H1 (cell line): ENCODE data around the gene RPS6KL1. TPM values are rescaled to one million over a fixed set of nuclear protein-coding genes. Genes with fewer than 3 reads are reported as not detected.

ENCODE experiments used
- CTCF ChIA-PET: fragments of 300-600 bp; sonication (Branson Sonifier 250); formaldehyde crosslinking; loops from one replicate; lab custom pipeline; 2021; ENCODE audit not compliant: partially characterized antibody; lab: Charles Lee
- POLR2A ChIA-PET: fragments of 300-600 bp; sonication (Branson Sonifier 250); formaldehyde crosslinking; loops from one replicate; lab custom pipeline; 2021; ENCODE audit warnings: inconsistent platforms; ENCODE audit not compliant: partially characterized antibody; lab: Charles Lee
- DNase-seq, 2 experiments: peaks; one replicate each; pipeline versions ENCODE4 v3.0.0 to v3.0.0-alpha.2; 2010 to 2022; ENCODE audit warnings: low spot score in 2 of 2, low read depth in 1 of 2, mixed read lengths in 1 of 2
- FAIRE-seq: peaks from 2 replicates; lab custom pipeline; 2011; peaks lifted over from hg19 to GRCh38; lab: Jason Lieb, UNC
- H2AFZ ChIP-seq: 2 replicates; pipeline ENCODE4 v1.8.1; 2012; ENCODE audit warnings: low read length, inconsistent platforms
- H2AK5ac ChIP-seq: 2 replicates; pipeline ENCODE4 v1.6.1; 2013; ENCODE audit warnings: low read depth, low read length
- H2BK120ac ChIP-seq: replicated peaks from 2 replicates; pipeline ENCODE3; 2013; ENCODE audit warnings: low read depth, low read length, inconsistent platforms
- H2BK12ac ChIP-seq: 2 replicates; pipeline ENCODE4 v1.6.1; 2013; ENCODE audit warnings: low read depth, low read length
- H2BK15ac ChIP-seq: 2 replicates; pipeline ENCODE4 v1.6.1; 2013; ENCODE audit warnings: low read length
- H2BK20ac ChIP-seq: 2 replicates; pipeline ENCODE4 v1.6.1; 2013; ENCODE audit warnings: low read length
- H2BK5ac ChIP-seq: 2 replicates; pipeline ENCODE4 v1.6.1; 2013; ENCODE audit warnings: low read depth, low read length
- H3K14ac ChIP-seq: 2 replicates; pipeline ENCODE4 v1.6.1; 2013; ENCODE audit warnings: inconsistent platforms; ENCODE audit not compliant: insufficient read length
- H3K18ac ChIP-seq: 2 replicates; pipeline ENCODE4 v1.6.1; 2013; ENCODE audit warnings: low read length; ENCODE audit errors: extremely low read depth
- H3K23ac ChIP-seq: 2 replicates; pipeline ENCODE4 v1.6.1; 2013; ENCODE audit warnings: inconsistent platforms; ENCODE audit not compliant: insufficient read length
- H3K23me2 ChIP-seq: 2 replicates; pipeline ENCODE4 v1.6.1; 2013; ENCODE audit warnings: low read depth, low read length
- H3K27ac ChIP-seq: 2 replicates; pipeline ENCODE4 v1.6.1; 2011; ENCODE audit warnings: low read depth, low read length, inconsistent platforms
- H3K27me3 ChIP-seq, 4 experiments: replicated peaks in 1 of 4; 1 replicate in 1 of 4; 2 replicates in 3 of 4; pipeline versions ENCODE4 v1.6.1 to v1.8.1; 2011 to 2013; ENCODE audit warnings: low read length in 3 of 4, mild to moderate bottlenecking in 3 of 4, inconsistent platforms in 2 of 4, mixed read lengths in 2 of 4, moderate library complexity in 1 of 4; ENCODE audit not compliant: control insufficient read depth in 3 of 4, insufficient read depth in 3 of 4; ENCODE audit errors: extremely low read depth in 1 of 4
- H3K36me3 ChIP-seq, 4 experiments: 2 replicates each; pipeline versions ENCODE4 v1.6.1 to v1.8.1; 2011 to 2013; ENCODE audit warnings: mild to moderate bottlenecking in 4 of 4, low read length in 3 of 4, moderate library complexity in 2 of 4, control low read depth in 1 of 4, inconsistent platforms in 1 of 4; ENCODE audit not compliant: insufficient read depth in 4 of 4, control insufficient read depth in 2 of 4
- H3K4ac ChIP-seq: replicated peaks from 2 replicates; pipeline ENCODE3; 2013; ENCODE audit warnings: low read length, low read depth, mixed read lengths, inconsistent platforms; ENCODE audit not compliant: insufficient read length
- H3K4me1 ChIP-seq, 4 experiments: replicated peaks in 1 of 4; 1 replicate in 1 of 4; 2 replicates in 3 of 4; pipeline versions ENCODE4 v1.6.1 to v1.8.1; 2011 to 2013; ENCODE audit warnings: low read length in 3 of 4, inconsistent platforms in 2 of 4, mixed read lengths in 1 of 4; ENCODE audit not compliant: insufficient read depth in 4 of 4, control insufficient read depth in 3 of 4
- H3K4me2 ChIP-seq, 2 experiments: 2 replicates each; pipeline versions ENCODE4 v1.6.1 to v1.8.1; 2011 to 2013; ENCODE audit warnings: low read depth in 2 of 2, low read length in 2 of 2, control low read depth in 1 of 2, inconsistent platforms in 1 of 2, mild to moderate bottlenecking in 1 of 2; ENCODE audit not compliant: insufficient read depth in 1 of 2
- H3K4me3 ChIP-seq, 4 experiments: fragments of 200-600, 300-600 bp in 1 of 4; sonication (generic), shearing (Covaris generic), sonication (Bioruptor Twin) in 1 of 4; 2 replicates each; pipeline versions ENCODE4 v1.5.1 to v1.8.1; 2011 to 2016; ENCODE audit warnings: low read length in 4 of 4, low read depth in 3 of 4, control low read depth in 2 of 4, inconsistent platforms in 2 of 4, mild to moderate bottlenecking in 2 of 4, mixed read lengths in 1 of 4, moderate library complexity in 1 of 4; ENCODE audit not compliant: insufficient read depth in 2 of 4; ENCODE audit errors: extremely low read depth in 1 of 4
- H3K56ac ChIP-seq: replicated peaks from 2 replicates; pipeline ENCODE3; 2013; ENCODE audit warnings: low read depth, mild to moderate bottlenecking, mixed read lengths, low read length, inconsistent platforms; ENCODE audit not compliant: insufficient read length
- H3K79me1 ChIP-seq: 2 replicates; pipeline ENCODE4 v1.6.1; 2013; ENCODE audit warnings: low read depth, low read length, control low read depth
- H3K79me2 ChIP-seq, 2 experiments: 2 replicates each; pipeline versions ENCODE4 v1.6.1 to v1.8.1; 2012 to 2013; ENCODE audit warnings: low read length in 2 of 2, mild to moderate bottlenecking in 2 of 2, inconsistent platforms in 1 of 2; ENCODE audit not compliant: insufficient read depth in 2 of 2, control insufficient read depth in 1 of 2
- H3K9ac ChIP-seq, 4 experiments: replicated peaks in 1 of 4; 1 replicate in 1 of 4; 2 replicates in 3 of 4; pipeline versions ENCODE4 v1.6.1 to v1.8.1; 2011 to 2013; ENCODE audit warnings: low read depth in 3 of 4, low read length in 3 of 4, control low read depth in 2 of 4, mild to moderate bottlenecking in 2 of 4, moderate library complexity in 2 of 4, inconsistent platforms in 1 of 4; ENCODE audit errors: extremely low read depth in 1 of 4
- H3K9me3 ChIP-seq, 2 experiments: 2 replicates each; pipeline versions ENCODE4 v1.6.1 to v1.8.1; 2012 to 2013; ENCODE audit warnings: mild to moderate bottlenecking in 2 of 2, moderate library complexity in 2 of 2, control low read depth in 1 of 2, inconsistent platforms in 1 of 2, low read depth in 1 of 2, low read length in 1 of 2, mixed read lengths in 1 of 2; ENCODE audit not compliant: insufficient read depth in 2 of 2
- H4K20me1 ChIP-seq, 2 experiments: replicated peaks in 1 of 2; 2 replicates each; pipeline versions ENCODE3 to v1.8.1; 2011 to 2013; ENCODE audit warnings: inconsistent platforms in 2 of 2, low read length in 2 of 2, mild to moderate bottlenecking in 1 of 2; ENCODE audit not compliant: insufficient read depth in 2 of 2, control insufficient read depth in 1 of 2
- H4K5ac ChIP-seq: 2 replicates; pipeline ENCODE4 v1.6.1; 2013; ENCODE audit warnings: low read length, low read depth, mixed read lengths, inconsistent platforms; ENCODE audit not compliant: insufficient read length
- H4K8ac ChIP-seq: 2 replicates; pipeline ENCODE4 v1.8.0; 2013; ENCODE audit warnings: mild to moderate bottlenecking, moderate library complexity, low read length, inconsistent platforms; ENCODE audit not compliant: insufficient read depth; ENCODE audit errors: extremely low read depth
- H4K91ac ChIP-seq: replicated peaks from 2 replicates; pipeline ENCODE3; 2013; ENCODE audit warnings: low read length, mixed read lengths, inconsistent platforms; ENCODE audit not compliant: insufficient read length
- CBX5 ChIP-seq: fragments of 300-800, 300-1000 bp; sonication (generic); IDR thresholded peaks from 2 replicates; pipeline ENCODE4 v1.7.1; 2016; ENCODE audit warnings: antibody characterized with exemption, low read length, low read depth
- WGBS, 2 experiments: shearing (Covaris generic) in 1 of 2; methylation state at CpG; one replicate each; pipeline versions ENCODE4 v1.1.6 to v1.1.7; 2013 to 2015; ENCODE audit warnings: low lambda C conversion rate in 2 of 2, mixed read lengths in 2 of 2, inconsistent platforms in 1 of 2, low coverage in 1 of 2, missing lambda C conversion rate in 1 of 2; ENCODE audit not compliant: insufficient replicate concordance in 2 of 2, insufficient coverage in 1 of 2, insufficient read length in 1 of 2; ENCODE audit errors: extremely low coverage in 1 of 2, missing lambda C conversion rate in 1 of 2; 5-methylcytosine and 5-hydroxymethylcytosine counted together
- polyA plus RNA-seq, 7 experiments: library from polyadenylated mRNA; depleted of rRNA in 3 of 7; stranded (reverse) in 5 of 7; unstranded in 2 of 7; fragments of >200 nt in 5 of 7; fragments of 200-250 nt in 2 of 7; gene quantifications; 1 replicate in 5 of 7; 2 replicates in 1 of 7; 4 replicates in 1 of 7; pipeline versions ENCODE4 v1.2.1 to v1.2.3, GENCODE V29; 2011 to 2013; ENCODE audit warnings: missing spikeins in 2 of 7, mixed read lengths in 2 of 7
- total RNA-seq: library from RNA; stranded (reverse); fragmentation: NEBNext Ultra II Directional; extraction: Animal tissue kit (Norgen Biotek cat#: 25700); gene quantifications from 2 replicates; pipeline ENCODE4 v1.2.1, GENCODE V29; 2021
- TF ChIP-seq, protein P1 (sequence below): IDR thresholded peaks from 2 replicates; pipeline ENCODE4 v1.6.1; 2011; ENCODE audit warnings: low read depth, mild to moderate bottlenecking, low read length; ENCODE audit not compliant: insufficient read depth

The RPS6KL1 gene
- total and polyA plus RNA-seq, 2 of the 8 experiments (the other 6 are each of a cell fraction or from before 2014, with no cell fraction given), result 9.8 to 13.8 TPM

DNA sequence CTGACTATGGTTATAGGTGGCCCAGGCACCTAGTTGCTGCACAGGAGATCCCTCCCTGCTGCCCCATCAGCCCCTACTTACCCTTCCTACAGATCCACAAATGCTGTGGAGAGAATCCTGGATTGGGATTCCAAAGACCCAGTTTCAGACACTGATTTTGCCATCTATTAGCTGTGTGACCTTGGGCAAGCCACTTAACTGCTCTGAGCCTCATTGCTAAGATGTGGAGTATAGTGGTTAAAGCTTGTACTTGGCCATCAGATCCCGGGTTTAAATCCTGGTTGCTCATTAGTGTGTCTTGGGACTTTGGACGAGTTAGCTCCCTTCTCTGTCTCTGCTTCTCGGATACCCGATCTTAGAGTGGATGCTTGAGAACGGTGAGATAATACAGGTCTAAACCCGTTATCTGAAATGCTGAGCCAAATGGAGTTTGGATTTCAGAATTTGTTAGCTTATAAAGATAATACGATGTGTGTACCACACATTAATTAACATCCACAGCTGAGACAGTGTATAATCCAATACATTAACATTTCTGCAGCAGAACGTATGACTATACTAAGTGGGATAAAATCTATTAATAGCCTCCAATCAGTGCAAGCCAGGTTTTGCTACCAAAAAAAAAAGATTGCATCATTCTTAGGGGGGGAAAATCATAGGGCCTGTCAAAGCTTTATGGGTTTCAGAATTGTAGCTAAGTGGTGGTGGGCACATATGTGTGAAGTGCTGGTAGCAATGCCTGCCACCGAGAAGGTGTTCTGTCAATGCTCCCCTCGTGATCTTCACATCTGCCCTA, 63.1 kb downstream of the RPS6KL1 start:
- DNase-seq (no peak), FAIRE-seq (no peak)
- no peak overlapping the region for H3K4me3 ChIP-seq
- no peak overlapping the region for H2BK5ac ChIP-seq
- no peak overlapping the region for H2AFZ ChIP-seq
- no peak overlapping the region for H2BK120ac ChIP-seq
- peak overlapping the region; percentile 44; the same call in 1 of the 2 replicates for H2BK12ac ChIP-seq
- H3K4me1 ChIP-seq, result 0 out of 7 replicates have a peak, but pooled peaks cover 0 to 2% (median 0%) of the 10 kb centered on the region in 4 experiments
- H2AK5ac ChIP-seq, result no peak overlapping the region
- CTCF ChIA-PET, result interaction anchor here (0.6 to 18.3 kb wide), 26 partner anchors 9 to 580 kb away, joined by 3 to 509 read pairs (median 6); partner anchors contain the start of genes DLST, PROX2 and RPS6KL1
- H2BK20ac ChIP-seq, result no peak overlapping the region
- no peaks in the 10 kb centered on the region for H3K9me3 ChIP-seq
- no peak overlapping the region for H2BK15ac ChIP-seq
- no peaks in the 10 kb centered on the region for H3K79me1 ChIP-seq
- H3K27me3 ChIP-seq, result no peaks in the 10 kb centered on the region
- TF ChIP-seq CBX5, result no peak
- TF ChIP-seq, protein P1, sequence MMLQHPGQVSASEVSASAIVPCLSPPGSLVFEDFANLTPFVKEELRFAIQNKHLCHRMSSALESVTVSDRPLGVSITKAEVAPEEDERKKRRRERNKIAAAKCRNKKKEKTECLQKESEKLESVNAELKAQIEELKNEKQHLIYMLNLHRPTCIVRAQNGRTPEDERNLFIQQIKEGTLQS, result no peak
- no peak overlapping the region for H3K27ac ChIP-seq
- 84% methylated on average over 10 of the region's 10 CpGs; no CpG with 5 or more reads in 1 of the 2 experiments for WGBS, 2 experiments
- H3K9ac ChIP-seq, result no peak overlapping the region
- H3K56ac ChIP-seq, result no peak overlapping the region
- no peak overlapping the region for H4K5ac ChIP-seq
- no peaks in the 10 kb centered on the region for H3K79me2 ChIP-seq
- no peaks in the 10 kb centered on the region; the same call in 1 of the 2 replicates for H3K23me2 ChIP-seq
- no peak overlapping the region for H3K14ac ChIP-seq
- no peak overlapping the region for H3K4ac ChIP-seq
- POLR2A ChIA-PET, result interaction anchor here (0.6 to 8.6 kb wide), 7 partner anchors 16 to 220 kb away, joined by 3 to 80 read pairs (median 3); partner anchors contain the start of genes DLST and PROX2
- no peak overlapping the region for H3K4me2 ChIP-seq
- H3K36me3 ChIP-seq, result no peaks in the 10 kb centered on the region
- no peaks in the 10 kb centered on the region for H4K20me1 ChIP-seq
- no peak overlapping the region for H3K18ac ChIP-seq
- H3K23ac ChIP-seq, result no peak overlapping the region
- H4K91ac ChIP-seq, result no peak overlapping the region
- H4K8ac ChIP-seq, result no peak overlapping the region
